ENCODE data around the gene SAMM50.

SAMM50 gene

GRCh38 chr22:44026630-44027511, 71.6 kb downstream of the SAMM50 start:
- peak overlapping the region; percentile 64 for H3K4me3 ChIP-seq (ENCODE audit: low read depth, low read length, poor library complexity, severe bottlenecking)
- H3K9me3 ChIP-seq (ENCODE audit: low read length) = no peaks in the 10 kb centered on the region
- peak overlapping the region; percentile 61; the same call in 1 of the 2 replicates for H3K9ac ChIP-seq (ENCODE audit: low read length)
- no peaks in the 10 kb centered on the region for H3F3A ChIP-seq (ENCODE audit: insufficient read depth, low read length)
- peak overlapping the region; percentile 66 for H3K4me2 ChIP-seq (ENCODE audit: low read length)
- no peak overlapping the region for H2AFZ ChIP-seq (ENCODE audit: low read length)
- TF ChIP-seq CTCF (IDR thresholded peaks at IDR 0.05; ENCODE audit: low read length) (no peak), EZH2 (IDR thresholded peaks at IDR 0.05; ENCODE audit: borderline replicate concordance, low read length) (no peak)
- peaks cover 36% of the 10 kb centered on the region for H3K79me2 ChIP-seq (ENCODE audit: insufficient read depth, low read length)
- peaks cover 77% of the 10 kb centered on the region for H3K4me1 ChIP-seq (ENCODE audit: insufficient read depth, low read length, severe bottlenecking)
- no peaks in the 10 kb centered on the region for H4K20me1 ChIP-seq (ENCODE audit: insufficient read depth, low read length)
- H3K27ac ChIP-seq (ENCODE audit: low read depth, low read length, poor library complexity, severe bottlenecking) = peak overlapping the region; percentile 84
- no peaks in the 10 kb centered on the region for H3K27me3 ChIP-seq (ENCODE audit: insufficient read depth, low read length)
- no peaks in the 10 kb centered on the region for H3K9me2 ChIP-seq (ENCODE audit: low read depth, low read length)
- H3K36me3 ChIP-seq (ENCODE audit: insufficient read depth, low read length) = peaks cover 7% of the 10 kb centered on the region; the same call in 1 of the 2 replicates

GRCh38 chr22:44028091-44028490, 72.8 kb downstream of the SAMM50 start:
- H3K9ac ChIP-seq (ENCODE audit: low read length) = no peak overlapping the region; the same call in 1 of the 2 replicates
- peak overlapping the region; percentile 80 for H3K27ac ChIP-seq (ENCODE audit: low read depth, low read length, poor library complexity, severe bottlenecking)
- H3K4me3 ChIP-seq (ENCODE audit: low read depth, low read length, poor library complexity, severe bottlenecking) = no peak overlapping the region
- H3K36me3 ChIP-seq (ENCODE audit: insufficient read depth, low read length) = peaks cover 12% of the 10 kb centered on the region; the same call in 1 of the 2 replicates
- H3K9me2 ChIP-seq (ENCODE audit: low read depth, low read length) = no peaks in the 10 kb centered on the region
- H3K27me3 ChIP-seq (ENCODE audit: insufficient read depth, low read length) = no peaks in the 10 kb centered on the region
- TF ChIP-seq CTCF (IDR thresholded peaks at IDR 0.05; ENCODE audit: low read length) = no peak
- TF ChIP-seq EZH2 (IDR thresholded peaks at IDR 0.05; ENCODE audit: borderline replicate concordance, low read length) = no peak
- H4K20me1 ChIP-seq (ENCODE audit: insufficient read depth, low read length) = no peaks in the 10 kb centered on the region
- H3K79me2 ChIP-seq (ENCODE audit: insufficient read depth, low read length) = peaks cover 48% of the 10 kb centered on the region
- peaks cover 73% of the 10 kb centered on the region for H3K4me1 ChIP-seq (ENCODE audit: insufficient read depth, low read length, severe bottlenecking)
- no peak overlapping the region for H2AFZ ChIP-seq (ENCODE audit: low read length)
- H3F3A ChIP-seq (ENCODE audit: insufficient read depth, low read length) = no peaks in the 10 kb centered on the region
- H3K9me3 ChIP-seq (ENCODE audit: low read length) = no peaks in the 10 kb centered on the region
- H3K4me2 ChIP-seq (ENCODE audit: low read length) = peak overlapping the region; percentile 18; the same call in 1 of the 2 replicates

GRCh38 chr22:44029069-44029468, 73.8 kb downstream of the SAMM50 start:
- Histone ChIP-seq H3K36me3 (ENCODE audit: insufficient read depth, low read length) (peaks cover 12% of the 10 kb centered on the region; the same call in 1 of the 2 replicates), H2AFZ (ENCODE audit: low read length) (no peak overlapping the region), H3K27ac (ENCODE audit: low read depth, low read length, poor library complexity, severe bottlenecking) (peak overlapping the region; percentile 80), H3K9ac (ENCODE audit: low read length) (no peak overlapping the region), H3K9me3 (ENCODE audit: low read length) (no peaks in the 10 kb centered on the region), H3K4me1 (ENCODE audit: insufficient read depth, low read length, severe bottlenecking) (peaks cover 68% of the 10 kb centered on the region), H3K79me2 (ENCODE audit: insufficient read depth, low read length) (peaks cover 56% of the 10 kb centered on the region), H3K4me2 (ENCODE audit: low read length) (peak overlapping the region; percentile 13; the same call in 1 of the 2 replicates), H3F3A (ENCODE audit: insufficient read depth, low read length) (no peaks in the 10 kb centered on the region), H3K9me2 (ENCODE audit: low read depth, low read length) (no peaks in the 10 kb centered on the region), H4K20me1 (ENCODE audit: insufficient read depth, low read length) (no peaks in the 10 kb centered on the region), H3K4me3 (ENCODE audit: low read depth, low read length, poor library complexity, severe bottlenecking) (no peak overlapping the region), H3K27me3 (ENCODE audit: insufficient read depth, low read length) (no peaks in the 10 kb centered on the region)
- no peak for TF ChIP-seq CTCF (IDR thresholded peaks at IDR 0.05; ENCODE audit: low read length)
- no peak for TF ChIP-seq EZH2 (IDR thresholded peaks at IDR 0.05; ENCODE audit: borderline replicate concordance, low read length)

Measured in OCI-LY1 (cell line).